Stomach (tissue), 9 donors: ENCODE measurements around the gene WWP2. TPM values are rescaled to one million over a fixed set of nuclear protein-coding genes. Genes with fewer than 3 reads are reported as not detected.

Experiments used
- DNase-seq, 2 donors: peaks; one replicate each; pipeline versions ENCODE4 v3.0.0 to v3.0.0-alpha.2; 2013 to 2019
- H3K27ac ChIP-seq, 5 donors: fragments of 200-600 bp in 4 of 5; sonication (generic) in 4 of 5; one replicate each; pipeline ENCODE4 v1.5.1; 2013 to 2019; ENCODE audit warnings: mild to moderate bottlenecking in 1 of 5, moderate library complexity in 1 of 5
- H3K27me3 ChIP-seq, 3 donors: fragments of 200-600 bp; sonication (generic); one replicate each; pipeline ENCODE4 v1.5.1; 2017 to 2019; ENCODE audit warnings: mixed run types in 1 of 3
- H3K36me3 ChIP-seq, 4 donors: fragments of 200-600 bp; sonication (generic); 1 replicate in 3 of 4; 2 replicates in 1 of 4; pipeline ENCODE4 v1.5.1; 2016 to 2019
- H3K4me1 ChIP-seq, 4 donors: fragments of 200-600 bp; sonication (generic); one replicate each; pipeline ENCODE4 v1.5.1; 2016 to 2019
- H3K4me3 ChIP-seq, 4 donors: fragments of 200-600 bp; sonication (generic) in 3 of 4; one replicate each; pipeline ENCODE4 v1.5.1; 2016 to 2019; ENCODE audit warnings: mild to moderate bottlenecking in 1 of 4
- H3K9me3 ChIP-seq, 4 donors: fragments of 200-600 bp; sonication (generic); one replicate each; pipeline ENCODE4 v1.5.1; 2016 to 2019
- EP300 ChIP-seq: sonication (generic); formaldehyde crosslinking; IDR thresholded peaks from one replicate; pipeline ENCODE4 v1.6.1; 2017; ENCODE audit warnings: antibody characterized with exemption
- POLR2A ChIP-seq, 4 donors: fragments of 450-650 bp; IDR thresholded peaks; one replicate each; pipeline ENCODE4 v1.6.1; 2016; ENCODE audit warnings: antibody characterized with exemption in 4 of 4, control low read depth in 2 of 4, mild to moderate bottlenecking in 1 of 4, moderate library complexity in 1 of 4
- POLR2AphosphoS5 ChIP-seq, 3 donors: sonication (generic); formaldehyde crosslinking; IDR thresholded peaks; one replicate each; pipeline ENCODE4 v1.6.1; 2016; ENCODE audit warnings: antibody characterized with exemption in 3 of 3
- WGBS, 5 donors: extraction: QIAGEN DNeasy Blood & Tissue Kit in 3 of 5; methylation state at CpG; one replicate each; pipeline versions ENCODE4 v1.1.5 to v1.1.7; 2013 to 2018; 5-methylcytosine and 5-hydroxymethylcytosine counted together
- intact Hi-C: fragments of 100-400 bp; cut with DNase I; formaldehyde crosslinking; loops from one replicate; pipeline ENCODE4 v1.15.1; 2023; ENCODE audit warnings: low total_unique reads
- polyA plus RNA-seq, 3 donors: library from polyadenylated mRNA; stranded (reverse); fragments of 200-250 nt; gene quantifications; one replicate each; pipeline ENCODE4 v1.2.3, GENCODE V29; 2013
- total RNA-seq, 5 donors: library from RNA; depleted of rRNA; stranded (reverse); fragments of >200 nt; gene quantifications; one replicate each; pipeline versions ENCODE4 v1.1.0 to v1.2.3, GENCODE V29; 2014 to 2016
- TF ChIP-seq, protein P1 (sequence below), 7 experiments: fragments of 450-650 bp in 4 of 7; fragments of 200-600 bp in 3 of 7; sonication (generic) in 3 of 7; IDR thresholded peaks; one replicate each; pipeline ENCODE4 v1.5.1; 2016 to 2019; ENCODE audit warnings: antibody characterized with exemption in 7 of 7, control low read depth in 2 of 7, mild to moderate bottlenecking in 1 of 7
- donor health status: healthy with polysubstance abuse.
- donor health status: Bipolar disorder and iron deficiency.
- donor health status: healthy.

WWP2 gene
- total and polyA plus RNA-seq, 8 donors: 16.0 to 442 (median 35.2) TPM

DNA sequence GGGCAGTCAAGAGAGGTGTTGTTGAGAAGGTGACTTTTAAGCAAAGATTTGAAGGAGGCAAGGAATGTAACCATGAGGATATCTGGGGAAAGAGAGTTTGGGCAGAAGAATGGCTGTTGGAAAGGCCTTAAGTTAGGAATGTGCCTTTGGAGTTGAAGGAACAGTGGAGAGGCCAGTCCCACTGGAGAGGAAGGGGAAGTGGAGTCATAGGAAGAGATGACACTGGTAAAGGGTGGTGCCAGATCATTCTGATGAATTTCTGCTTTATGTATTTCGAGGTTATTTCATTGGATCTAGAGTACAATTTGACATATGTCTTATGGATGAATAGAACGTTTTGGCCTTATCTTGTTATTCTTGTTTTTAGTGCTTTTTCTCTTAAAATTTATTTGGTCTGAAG is 93.5 kb downstream of the WWP2 start:
- TF ChIP-seq POLR2AphosphoS5 (IDR thresholded peaks at IDR 0.05) (no peak), EP300 (no peak), POLR2A (IDR thresholded peaks at IDR 0.05) (no peak)
- TF ChIP-seq, protein P1, sequence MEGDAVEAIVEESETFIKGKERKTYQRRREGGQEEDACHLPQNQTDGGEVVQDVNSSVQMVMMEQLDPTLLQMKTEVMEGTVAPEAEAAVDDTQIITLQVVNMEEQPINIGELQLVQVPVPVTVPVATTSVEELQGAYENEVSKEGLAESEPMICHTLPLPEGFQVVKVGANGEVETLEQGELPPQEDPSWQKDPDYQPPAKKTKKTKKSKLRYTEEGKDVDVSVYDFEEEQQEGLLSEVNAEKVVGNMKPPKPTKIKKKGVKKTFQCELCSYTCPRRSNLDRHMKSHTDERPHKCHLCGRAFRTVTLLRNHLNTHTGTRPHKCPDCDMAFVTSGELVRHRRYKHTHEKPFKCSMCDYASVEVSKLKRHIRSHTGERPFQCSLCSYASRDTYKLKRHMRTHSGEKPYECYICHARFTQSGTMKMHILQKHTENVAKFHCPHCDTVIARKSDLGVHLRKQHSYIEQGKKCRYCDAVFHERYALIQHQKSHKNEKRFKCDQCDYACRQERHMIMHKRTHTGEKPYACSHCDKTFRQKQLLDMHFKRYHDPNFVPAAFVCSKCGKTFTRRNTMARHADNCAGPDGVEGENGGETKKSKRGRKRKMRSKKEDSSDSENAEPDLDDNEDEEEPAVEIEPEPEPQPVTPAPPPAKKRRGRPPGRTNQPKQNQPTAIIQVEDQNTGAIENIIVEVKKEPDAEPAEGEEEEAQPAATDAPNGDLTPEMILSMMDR (IDR thresholded peaks at IDR 0.05): no peak
- Histone ChIP-seq H3K9me3 (no peaks in the 10 kb centered on the region), H3K36me3 (peaks cover 0 to 34% (median 16%) of the 10 kb centered on the region in 4 donors), H3K27ac (peak overlapping the region in 1 of 5 donors; percentile 26), H3K4me3 (no peak overlapping the region), H3K27me3 (no peaks in the 10 kb centered on the region), H3K4me1 (peaks cover 13 to 23% (median 17%) of the 10 kb centered on the region in 4 donors)
- intact Hi-C loops: no loop called here
- DNase-seq: no peak
- 59 to 79% (median 64%) methylated on average over 2 of the region's 2 CpGs for WGBS, 5 donors

DNA sequence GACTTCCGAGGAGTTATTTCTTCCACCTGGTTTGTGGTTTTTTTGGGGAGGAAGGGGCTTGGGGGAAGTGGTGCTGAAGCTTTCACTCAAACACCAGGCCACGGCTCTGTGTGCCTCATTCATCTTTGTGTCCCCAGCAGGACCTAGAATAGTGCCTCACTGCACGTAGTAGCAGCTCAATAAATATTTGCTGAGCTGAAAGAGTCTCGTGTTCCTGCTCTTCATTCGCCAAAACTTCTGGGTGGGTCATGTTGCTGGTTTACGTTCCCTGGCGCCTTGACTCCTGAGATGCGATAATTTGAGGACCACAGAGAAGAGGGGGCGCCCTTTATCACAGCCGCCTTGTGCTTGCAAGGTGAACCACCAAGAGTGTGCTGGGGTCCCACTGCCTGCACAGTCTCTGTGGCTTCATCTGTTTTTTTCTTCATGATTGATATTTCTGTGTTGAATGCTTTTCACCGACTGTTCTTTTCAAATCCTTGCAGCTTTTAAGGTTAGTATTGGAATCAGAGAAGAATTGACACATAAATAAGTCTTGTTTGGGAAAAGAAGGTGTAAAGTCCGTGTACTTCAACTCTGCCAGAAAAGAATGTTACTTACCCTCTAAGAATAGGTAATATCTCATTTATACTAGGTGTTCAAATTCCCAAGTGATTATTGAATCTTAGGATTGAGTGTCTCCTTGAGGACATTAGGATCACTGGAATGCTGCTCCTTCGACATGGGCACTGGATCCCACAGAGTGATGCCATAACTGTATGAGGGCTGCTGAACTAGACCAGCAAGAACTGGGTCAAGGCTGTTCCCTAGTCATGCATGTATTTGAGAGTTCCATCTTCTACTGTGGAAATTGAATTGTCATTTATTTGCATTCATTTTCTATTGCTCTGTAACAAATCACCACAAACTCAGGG is 96.3 kb downstream of the WWP2 start:
- no peak for TF ChIP-seq POLR2A (IDR thresholded peaks at IDR 0.05)
- TF ChIP-seq, protein P1 (IDR thresholded peaks at IDR 0.05): no peak
- TF ChIP-seq EP300: no peak
- TF ChIP-seq POLR2AphosphoS5 (IDR thresholded peaks at IDR 0.05): no peak
- Histone ChIP-seq H3K27ac (peak overlapping the region; percentile 13 to 83 (median 69)), H3K4me3 (no peak overlapping the region), H3K27me3 (no peaks in the 10 kb centered on the region), H3K9me3 (no peaks in the 10 kb centered on the region), H3K36me3 (peaks cover 0 to 19% (median 10%) of the 10 kb centered on the region in 4 donors), H3K4me1 (peaks cover 29 to 48% (median 38%) of the 10 kb centered on the region in 4 donors)
- DNase-seq: peak in 1 of 2 donors; percentile 25
- 45 to 71% (median 62%) methylated on average over 13 of the region's 13 CpGs for WGBS, 5 donors
- intact Hi-C loops: no loop called here

DNA sequence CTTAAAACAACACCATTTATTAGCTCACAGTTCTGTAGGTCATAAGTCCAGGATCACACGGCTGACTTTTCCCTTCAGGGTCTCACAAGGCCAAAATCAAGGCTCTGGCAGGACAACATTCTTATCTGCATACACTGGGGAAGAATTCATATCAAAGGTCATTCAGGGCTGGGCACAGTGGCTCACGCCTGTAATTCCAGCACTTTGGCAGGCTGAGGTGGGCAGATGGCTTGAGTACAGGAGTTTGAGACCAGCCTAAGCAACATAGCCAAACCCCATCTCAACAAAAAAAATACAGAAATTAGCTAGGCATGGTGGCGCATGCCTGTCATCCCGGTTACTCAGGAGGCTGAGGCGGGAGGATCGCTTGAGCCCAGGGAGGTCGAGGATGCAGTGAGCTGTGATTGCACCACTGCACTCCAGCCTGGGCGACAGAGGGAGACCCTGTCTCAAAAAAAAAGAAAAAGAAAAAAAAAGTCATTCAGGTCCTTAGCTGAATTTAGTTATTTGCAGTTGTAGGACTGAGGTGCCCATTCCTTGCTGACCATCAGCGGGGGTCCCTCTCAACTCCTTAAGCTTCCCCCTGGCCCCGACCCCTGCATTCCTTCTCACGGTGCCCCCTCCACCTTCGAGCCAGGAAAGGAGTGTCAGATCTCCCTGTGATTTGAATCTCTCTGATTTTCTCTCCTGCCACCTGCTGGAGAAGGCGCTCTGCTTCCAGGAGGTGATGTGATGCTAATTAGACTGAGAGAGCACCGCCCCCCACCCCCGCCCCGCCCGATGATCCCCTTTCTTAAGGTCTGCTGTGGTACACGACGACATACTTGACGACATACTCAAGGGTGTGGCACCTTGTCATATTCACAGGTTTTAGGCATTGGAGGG is 97.2 kb downstream of the WWP2 start:
- Histone ChIP-seq H3K27ac (peak overlapping the region in 4 of 5 donors; percentile 58 to 83 (median 73)), H3K36me3 (peaks cover 0 to 10% (median 5%) of the 10 kb centered on the region in 4 donors), H3K9me3 (no peaks in the 10 kb centered on the region), H3K27me3 (no peaks in the 10 kb centered on the region), H3K4me3 (no peak overlapping the region), H3K4me1 (peaks cover 29 to 56% (median 39%) of the 10 kb centered on the region in 4 donors)
- intact Hi-C loops: no loop called here
- DNase-seq: peak; percentile 44 to 77
- WGBS, 5 donors: 35 to 41% (median 40%) methylated on average over 20 of the region's 20 CpGs
- TF ChIP-seq POLR2AphosphoS5 (IDR thresholded peaks at IDR 0.05): peak in 1 of 3 donors; percentile 41
- TF ChIP-seq EP300: no peak
- TF ChIP-seq, protein P1 (IDR thresholded peaks at IDR 0.05): peak in 3 of 7 experiments; percentile 29 to 46 (median 37)
